ENCODE measurements around the gene BABAM2.
"Not testable (repeated sequence)": the region's sequence is repeated elsewhere in the genome, so short reads cannot be mapped to it uniquely, and the experiment has no call there.

BABAM2 gene

DNA sequence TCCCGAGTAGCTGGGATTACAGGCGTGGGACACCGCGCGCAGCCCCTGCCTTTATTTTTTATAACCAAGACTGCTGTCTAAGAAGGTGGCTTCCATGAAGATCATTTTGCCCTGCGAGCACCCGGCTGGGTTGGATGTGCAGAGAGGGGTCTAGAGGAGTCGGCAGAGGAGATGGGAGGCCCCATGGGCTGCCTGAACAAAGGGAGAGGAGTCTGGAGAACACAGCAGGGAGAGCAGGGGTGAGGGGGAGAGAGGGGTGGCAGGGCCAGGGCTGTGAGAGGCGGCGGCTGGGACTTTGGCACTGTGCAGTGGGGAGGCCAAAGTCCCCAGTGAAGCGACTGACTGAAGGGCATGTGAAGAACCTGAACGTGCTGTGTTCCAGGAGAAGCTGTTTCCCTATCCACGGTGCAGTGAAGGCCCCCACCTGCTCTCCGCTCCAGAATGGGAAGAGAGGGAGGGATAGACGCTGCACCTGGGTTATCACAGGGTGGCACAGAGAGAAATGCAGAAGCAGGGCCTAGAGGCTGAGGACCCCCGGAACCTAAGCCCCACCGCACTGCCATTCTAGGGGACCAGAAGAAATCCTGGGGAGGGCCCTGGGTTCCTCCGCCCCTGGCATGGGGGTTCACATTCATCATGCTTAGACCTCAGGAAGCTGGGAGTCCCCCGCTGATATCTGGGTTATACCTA lies 477.3 kb downstream of the BABAM2 start:
- no peak for FAIRE-seq

DNA sequence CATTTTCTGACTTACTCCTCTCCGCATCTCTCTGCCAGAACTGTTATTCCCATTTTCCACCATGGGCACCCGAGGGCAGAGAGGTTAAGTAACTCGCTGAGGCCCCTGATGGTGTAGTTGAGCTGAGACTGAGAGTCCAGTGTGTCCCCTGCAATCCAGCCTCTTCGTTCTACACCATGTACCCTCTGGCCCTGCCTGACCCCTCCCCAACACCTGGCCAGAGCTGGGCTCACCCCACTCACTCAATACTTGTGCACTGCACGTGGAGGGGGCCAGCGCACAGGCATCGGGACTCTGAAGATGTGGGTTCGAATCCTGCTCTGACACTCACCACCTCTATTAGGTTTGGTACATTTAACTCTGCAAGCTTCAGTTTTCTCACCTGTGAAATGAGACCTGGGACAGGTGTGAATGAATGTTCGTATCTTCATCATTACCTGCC lies 477.8 kb downstream of the BABAM2 start:
- no peak for FAIRE-seq

DNA sequence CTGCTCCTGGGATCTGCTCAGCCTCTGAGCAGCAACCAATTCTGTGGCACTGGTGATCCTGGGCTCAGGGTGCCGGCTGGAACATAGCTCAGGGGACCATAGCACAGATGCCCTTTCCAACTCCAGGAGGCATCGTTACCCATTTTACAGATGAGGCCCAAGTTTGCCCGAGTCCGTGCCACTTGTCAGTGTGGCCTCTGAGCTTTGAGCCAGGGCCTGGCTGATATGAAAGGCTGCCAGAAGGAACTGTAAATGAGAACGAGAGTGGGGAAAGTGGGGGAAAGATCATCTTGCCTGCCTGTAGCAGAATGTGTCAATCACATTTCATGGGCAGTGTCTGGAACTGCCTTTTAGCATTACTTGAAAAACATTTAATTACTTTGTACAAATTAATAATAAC lies 478.8 kb downstream of the BABAM2 start:
- FAIRE-seq: no peak

DNA sequence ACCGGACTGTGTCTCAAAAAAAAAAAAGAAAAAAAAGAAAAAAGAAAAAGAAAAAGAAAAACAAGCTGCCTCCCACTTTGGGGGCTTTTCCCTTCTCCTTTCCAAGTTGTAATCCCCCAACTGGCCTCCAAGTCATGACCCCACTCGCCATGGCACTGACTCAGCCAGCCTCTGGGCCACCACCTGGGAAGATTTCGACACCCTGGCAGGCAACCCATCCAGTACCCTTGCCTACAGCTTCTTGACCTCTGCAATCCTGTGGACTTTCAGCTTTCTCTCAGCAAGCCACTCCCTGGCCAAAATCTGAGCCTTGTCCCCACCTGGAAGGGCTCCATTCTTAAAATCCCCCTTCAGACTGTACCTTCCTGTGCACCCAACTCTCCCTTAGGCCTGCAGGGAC lies 479.8 kb downstream of the BABAM2 start:
- FAIRE-seq: no peak

DNA sequence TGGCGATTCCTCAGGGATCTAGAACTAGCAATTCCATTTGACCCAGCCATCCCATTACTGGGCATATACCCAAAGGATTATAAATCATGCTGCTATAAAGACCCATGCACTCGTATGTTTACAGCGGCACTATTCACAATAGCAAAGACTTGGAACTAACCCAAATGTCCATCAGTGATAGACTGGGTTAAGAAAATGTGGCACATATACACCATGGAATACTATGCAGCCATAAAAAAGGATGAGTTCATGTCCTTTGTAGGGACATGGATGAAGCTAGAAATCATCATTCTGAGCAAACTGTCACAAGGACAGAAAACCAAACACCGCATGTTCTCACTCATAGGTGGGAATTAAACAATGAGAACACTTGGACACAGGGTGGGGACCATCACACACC lies 481.2 kb downstream of the BABAM2 start:
- FAIRE-seq: not testable (repeated sequence)

DNA sequence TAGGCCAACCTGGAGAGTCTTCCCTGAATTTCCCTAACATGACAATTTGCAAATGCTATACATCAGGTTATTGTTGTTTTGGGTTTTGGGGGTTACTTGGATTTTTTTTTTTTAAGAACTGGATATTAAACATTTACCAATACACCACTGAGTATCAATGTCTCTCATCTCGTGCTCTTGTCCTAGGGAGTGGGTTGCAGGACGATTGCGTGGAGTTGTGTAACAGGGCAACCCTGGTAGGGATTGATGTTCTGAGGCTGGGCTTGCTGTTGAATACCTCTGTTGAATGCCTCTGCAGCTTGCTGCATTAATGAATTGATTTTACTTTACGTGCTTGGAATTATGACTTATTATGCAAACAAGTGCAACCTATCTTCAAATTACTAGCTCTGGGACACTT lies 483.3 kb downstream of the BABAM2 start:
- FAIRE-seq: no peak

DNA sequence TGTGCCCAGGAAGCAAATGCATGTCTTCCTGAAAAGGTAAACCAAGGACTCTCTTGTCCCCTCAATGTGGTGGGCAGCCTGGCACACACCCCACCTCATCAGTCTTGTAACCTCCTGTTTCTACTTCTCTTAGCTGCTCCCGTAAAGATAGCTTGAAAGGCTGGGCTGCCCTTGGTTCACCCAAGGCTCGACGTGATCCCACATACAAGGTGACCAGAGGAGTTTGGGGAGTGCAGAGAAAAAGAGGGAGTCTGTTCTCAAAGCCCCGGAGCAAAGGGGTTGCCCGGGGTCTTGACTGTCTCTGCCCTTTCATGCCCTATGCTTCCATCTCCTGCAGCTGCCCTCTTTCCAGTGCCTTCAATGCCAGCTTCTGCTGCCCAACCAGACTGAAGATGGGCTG lies 483.8 kb downstream of the BABAM2 start:
- no peak for FAIRE-seq

DNA sequence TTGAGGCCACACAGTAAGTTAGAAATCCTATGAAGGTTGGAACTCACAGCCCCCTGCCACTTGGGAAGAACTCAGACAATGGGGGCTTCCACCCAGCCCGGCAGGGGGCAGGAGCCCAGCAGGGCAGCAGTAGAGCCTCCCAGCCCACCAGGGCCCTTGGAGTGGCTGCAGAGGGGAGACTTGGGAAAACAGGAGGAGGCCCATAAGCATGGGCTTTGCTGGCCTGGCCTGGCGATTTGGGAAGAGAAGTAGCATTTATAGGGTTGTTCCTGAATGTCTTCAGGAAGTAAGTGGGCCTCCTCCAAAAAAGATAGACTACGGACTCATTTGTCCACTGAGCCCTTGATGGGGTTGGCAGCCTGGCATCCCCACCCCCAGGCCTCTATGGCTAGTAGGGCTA lies 484.7 kb downstream of the BABAM2 start:
- FAIRE-seq: no peak

DNA sequence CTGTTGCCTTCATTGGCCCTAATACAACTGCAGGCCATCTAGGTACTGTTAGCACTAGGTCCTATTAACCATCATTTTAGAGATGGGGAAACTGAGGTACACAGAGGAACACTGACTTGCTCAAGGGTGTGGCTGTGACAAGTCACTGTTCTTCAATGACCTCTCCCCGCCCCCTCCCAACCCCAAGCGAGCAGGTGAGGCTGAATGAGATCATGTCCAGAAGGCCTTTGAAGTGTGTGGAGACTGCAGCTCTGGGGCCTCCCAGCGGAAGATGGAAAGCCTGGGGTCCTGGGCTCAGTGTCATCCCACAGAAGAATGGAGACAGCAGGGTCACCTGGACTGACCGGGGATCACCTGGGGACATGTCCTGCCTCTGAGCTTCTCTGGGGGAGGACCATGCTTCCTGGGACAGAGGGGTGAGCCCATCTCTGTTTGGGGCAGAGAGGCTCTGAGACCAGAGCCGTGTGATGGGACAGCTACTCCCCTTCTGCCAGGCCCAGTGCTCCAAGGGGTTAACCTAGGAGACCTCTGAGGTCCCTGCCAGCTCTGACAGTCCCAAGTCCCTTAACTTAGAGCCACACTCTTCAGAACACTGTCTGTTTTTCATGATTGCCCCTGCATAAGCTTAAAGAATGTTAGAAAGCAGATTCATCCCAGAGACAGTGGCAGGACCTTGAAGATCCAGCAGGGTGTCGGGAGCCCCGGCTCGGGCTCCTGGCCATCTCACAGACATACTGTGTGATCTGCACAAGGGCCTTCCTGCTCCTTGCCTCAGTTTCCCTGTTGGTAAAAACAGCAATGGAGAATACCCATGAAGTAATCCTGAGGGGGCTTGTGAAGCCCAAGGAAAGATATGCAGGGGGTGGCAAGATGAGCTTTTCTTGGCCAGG lies 485.5 kb downstream of the BABAM2 start:
- no peak for FAIRE-seq

DNA sequence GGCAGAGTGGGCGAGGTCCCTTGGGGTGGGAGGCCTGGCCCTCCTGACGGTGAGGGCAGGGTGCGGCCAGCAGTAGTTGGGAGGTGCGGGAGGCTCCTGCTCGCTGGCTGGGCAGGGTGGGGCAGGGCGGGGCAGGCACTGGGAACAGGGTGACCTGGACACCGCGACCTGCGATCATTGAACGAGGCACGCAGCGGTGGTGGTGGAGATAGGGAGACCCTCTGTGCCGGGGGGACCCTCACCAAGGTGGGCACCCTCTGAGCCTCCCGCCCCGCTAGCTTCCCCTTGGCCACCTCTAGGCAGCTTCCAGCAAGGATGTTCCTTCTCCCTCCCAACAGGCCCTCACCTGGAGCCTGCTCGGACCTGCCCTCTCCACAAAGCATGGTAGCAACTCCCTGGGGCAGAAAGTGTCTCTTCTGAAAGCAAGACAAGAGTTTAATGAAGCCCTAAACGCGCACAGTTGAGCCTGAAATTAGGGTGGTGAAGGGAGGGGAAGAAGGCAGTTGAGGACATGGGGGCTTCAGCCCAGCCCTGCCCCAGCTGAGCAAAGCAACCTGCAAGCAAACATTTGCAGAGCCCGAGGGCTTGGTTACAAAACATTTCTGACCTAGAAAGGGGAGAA lies 486.8 kb downstream of the BABAM2 start:
- no peak for FAIRE-seq

DNA sequence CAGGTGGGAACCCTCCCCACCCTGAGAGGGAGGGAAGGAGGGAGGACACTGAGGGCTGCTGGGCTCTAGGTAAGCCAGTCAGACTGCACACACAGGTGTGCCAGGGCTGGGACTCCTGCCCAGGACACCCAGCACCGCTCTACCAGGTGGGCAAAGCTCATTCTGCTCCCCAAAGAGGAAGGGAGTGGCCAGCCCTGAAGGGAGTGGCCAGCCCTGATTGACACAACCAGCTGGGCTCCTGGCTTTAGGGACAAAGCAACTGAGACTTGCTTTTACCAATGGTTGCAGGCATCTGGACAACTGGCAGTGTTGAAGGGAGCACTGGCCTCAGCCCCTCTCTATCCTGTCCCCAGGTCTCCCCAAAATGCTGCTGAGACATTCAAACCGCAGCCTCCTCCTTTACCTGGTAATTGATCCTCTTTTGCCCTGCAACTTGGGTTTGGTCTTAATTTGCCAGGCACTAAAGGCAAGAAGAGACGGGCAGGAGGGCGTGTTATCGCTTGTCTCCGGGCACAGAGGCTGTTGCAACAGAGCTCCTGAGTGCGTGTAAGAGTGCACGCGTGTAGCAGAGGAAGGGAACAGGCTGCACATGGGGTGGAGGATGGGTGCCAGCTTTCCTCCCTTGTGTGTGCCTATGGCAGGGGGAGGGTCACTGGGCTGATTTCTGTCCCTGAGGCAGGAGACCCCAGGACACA lies 487.6 kb downstream of the BABAM2 start:
- no peak for FAIRE-seq

DNA sequence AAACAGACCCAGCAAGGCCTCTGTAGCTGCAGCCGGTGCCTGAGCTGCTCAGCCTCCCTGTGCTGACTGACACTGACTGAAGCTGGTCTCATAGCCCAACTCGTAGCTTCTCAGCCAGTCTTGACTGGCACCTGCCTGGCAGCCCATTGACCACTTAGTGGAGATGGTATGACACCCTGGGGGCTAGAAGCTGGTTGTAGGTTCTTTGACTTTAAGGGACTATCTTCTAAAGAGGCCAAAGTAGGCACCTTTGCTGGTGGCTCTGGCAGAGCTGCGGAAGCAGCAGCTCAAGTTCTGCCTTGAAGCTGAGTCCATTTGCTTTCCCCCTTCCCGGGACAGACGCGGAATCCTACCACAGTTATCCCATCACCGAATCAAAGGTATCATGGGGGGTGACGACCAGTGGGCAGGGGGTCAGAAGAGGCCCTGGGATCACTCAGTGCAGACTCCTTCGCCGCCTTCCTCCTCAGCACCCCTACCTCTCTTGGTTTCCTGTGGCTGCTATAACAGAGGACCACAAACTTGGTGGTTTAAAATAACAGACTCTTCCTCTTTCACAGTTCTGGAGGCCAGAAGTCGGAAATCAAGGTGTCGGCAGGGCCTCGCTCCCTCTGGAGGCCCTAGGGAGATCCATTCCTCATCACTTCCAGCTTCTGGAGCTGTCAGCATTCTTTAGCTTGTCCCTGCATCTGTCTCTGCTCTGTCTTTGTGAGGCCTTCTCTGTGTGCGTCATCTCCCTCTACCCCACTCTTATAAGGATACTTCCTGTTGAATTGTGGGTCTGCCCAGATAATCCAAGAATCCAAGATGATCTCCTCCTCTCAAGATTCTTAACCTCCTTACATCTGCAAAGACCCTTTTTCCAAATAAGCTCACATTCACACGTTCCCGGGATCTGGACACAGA lies 488.4 kb downstream of the BABAM2 start:
- no peak for FAIRE-seq

DNA sequence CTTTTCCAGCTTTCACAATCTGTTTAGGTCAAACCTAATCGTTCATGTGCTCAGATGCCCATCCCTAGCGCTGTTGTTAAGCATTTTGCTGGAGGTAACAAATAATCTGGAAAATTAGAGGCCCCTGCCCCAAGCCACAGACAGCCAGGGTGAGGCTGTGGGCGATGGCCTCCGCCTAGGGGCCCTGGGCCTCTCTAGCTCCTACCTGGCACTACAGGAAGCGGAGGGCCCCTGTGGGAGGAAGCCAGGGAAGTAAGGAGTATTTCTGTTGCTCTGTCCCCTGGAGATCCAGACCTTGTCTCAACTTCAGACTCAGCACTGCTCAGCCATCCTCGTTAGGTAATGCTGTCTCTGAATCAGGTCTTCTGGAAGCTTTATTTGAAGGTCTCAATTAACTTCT lies 489.7 kb downstream of the BABAM2 start:
- FAIRE-seq: no peak

DNA sequence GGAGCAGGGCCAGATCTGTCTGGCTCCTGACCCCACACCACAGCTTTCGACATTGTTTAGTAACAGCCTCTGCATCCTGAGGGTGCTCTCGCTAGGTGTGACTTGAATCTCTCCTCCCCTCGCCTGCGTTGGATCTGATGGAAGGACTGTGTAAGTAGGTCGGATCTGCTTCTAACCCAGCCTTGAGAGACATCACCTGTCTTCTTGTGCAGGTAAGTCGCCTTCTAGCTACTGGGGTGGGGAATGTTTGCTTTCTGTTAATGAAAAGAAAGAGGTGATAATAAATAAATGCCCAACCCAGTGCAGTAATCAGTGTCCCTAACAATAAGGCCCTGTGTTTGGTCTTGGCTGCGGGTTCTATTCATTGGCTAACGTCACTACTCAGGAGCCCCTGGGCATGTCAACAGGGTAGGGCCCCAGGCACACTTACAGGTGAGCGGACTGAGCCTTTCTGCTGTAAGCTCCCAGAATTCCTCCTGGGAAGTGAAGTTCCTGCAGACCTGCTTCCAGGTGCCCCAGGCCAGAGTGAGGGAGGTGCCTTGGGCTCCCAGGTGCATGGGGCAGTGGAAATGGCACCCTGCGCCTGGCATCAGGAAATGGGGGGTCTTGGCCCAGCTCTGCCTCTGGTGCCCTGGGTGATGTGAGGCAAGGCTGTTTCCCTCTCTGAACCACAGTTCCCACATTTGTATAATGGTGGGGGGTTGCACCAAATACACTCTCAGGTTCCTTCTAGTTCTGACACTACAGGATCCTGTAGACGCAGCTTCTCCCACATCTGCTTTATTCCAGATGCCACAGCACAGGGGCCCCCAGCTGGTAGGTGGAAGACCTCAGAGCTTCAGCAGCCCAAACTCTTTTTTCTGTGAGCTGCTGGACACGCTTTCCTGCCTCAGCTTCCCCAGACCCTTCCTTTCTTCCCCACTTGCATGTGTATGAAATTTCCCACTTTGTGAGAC lies 491.0 kb downstream of the BABAM2 start:
- no peak for FAIRE-seq

DNA sequence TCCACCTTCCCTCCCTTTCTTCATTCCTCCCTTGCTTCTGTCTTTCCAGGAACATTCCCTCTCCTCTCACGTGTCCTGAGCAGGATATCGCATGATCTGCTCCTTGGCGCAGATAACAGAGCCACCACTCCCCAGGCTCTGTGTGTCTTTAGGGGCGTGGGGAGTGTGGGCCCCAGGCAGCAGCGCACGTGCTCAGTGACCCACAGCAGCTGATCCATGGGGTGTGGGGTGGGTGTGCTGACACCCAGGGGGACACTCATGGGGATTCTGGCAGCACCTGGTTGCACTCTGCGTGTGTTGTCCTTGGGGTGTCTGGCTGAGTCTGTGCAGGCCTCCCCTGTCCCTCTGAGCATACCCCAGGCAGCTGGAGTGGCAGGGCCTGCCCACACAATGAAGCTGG lies 492.2 kb downstream of the BABAM2 start:
- FAIRE-seq: no peak

DNA sequence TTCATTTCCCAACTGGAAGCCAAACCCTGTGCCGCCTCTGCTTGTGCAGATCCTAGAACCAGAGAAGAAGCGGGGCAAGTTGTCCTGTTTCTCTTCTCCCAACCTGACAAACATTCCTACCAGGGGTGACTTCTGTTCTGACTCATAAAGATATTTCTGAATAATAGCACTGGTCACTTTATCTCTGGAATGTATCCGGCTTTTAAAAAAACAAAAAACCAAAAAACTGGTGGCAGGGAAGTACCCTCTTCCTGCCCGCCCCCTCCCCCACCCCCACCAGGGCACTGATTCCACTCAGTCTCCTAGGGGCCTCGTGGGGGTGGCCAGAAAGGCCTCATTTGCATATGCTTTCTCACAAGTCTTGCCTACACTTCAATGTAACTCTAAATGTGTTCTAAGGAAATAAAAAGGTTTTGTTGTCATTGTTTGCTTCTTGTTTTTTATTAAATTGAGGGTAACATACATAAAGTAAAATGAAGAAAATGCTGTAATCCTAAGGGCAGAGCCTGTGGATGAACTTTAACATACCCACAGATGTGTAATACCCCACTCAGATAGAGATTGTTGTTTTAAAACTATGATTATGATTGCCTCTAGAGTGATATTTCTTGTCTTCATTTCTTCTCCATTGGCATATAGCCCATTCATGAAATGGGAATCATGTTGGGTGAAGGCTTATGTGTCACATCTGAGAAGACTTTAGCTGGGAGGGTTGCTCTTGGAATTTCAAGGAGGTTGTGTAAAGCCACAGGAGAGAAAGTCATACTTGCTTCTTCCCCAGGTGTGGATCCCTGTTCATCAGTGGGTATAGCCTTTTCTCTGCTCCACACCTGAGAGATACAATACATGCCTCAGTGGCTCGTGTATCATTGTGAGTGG lies 496.8 kb downstream of the BABAM2 start:
- no peak for FAIRE-seq

Data from islet of Langerhans (tissue), 1 donor.